WI38 (cell line): ENCODE results near the gene AIMP1.

Experiments used
- H3K4me3 ChIP-seq: 2 replicates; pipeline ENCODE4 v1.5.1; 2011; ENCODE audit warnings: low read depth, mild to moderate bottlenecking, control low read depth, low read length
- CTCF ChIP-seq: IDR thresholded peaks from 2 replicates; pipeline ENCODE4 v1.5.1; 2012; ENCODE audit warnings: low read depth, mild to moderate bottlenecking, control low read depth, low read length

Gene AIMP1

GRCh38 chr4:106323119-106323518 lies 6.8 kb downstream of the AIMP1 start:
- no peak overlapping the region for H3K4me3 ChIP-seq
- no peak for TF ChIP-seq CTCF

GRCh38 chr4:106325800-106326199 lies 9.4 kb downstream of the AIMP1 start:
- no peak overlapping the region for H3K4me3 ChIP-seq
- TF ChIP-seq CTCF = no peak

- peak; percentile 37; the same call in 1 of the 2 replicates for TF ChIP-seq CTCF
- no peak overlapping the region for H3K4me3 ChIP-seq
Observed at GRCh38 chr4:106329041-106329618, 12.8 kb downstream of the AIMP1 start.

- no peak for TF ChIP-seq CTCF
- no peak overlapping the region for H3K4me3 ChIP-seq
Observed at GRCh38 chr4:106333186-106333585, 16.8 kb downstream of the AIMP1 start.

- no peak overlapping the region for H3K4me3 ChIP-seq
- TF ChIP-seq CTCF = no peak
Observed at GRCh38 chr4:106334741-106335470, 18.6 kb downstream of the AIMP1 start.

- no peak for TF ChIP-seq CTCF
- H3K4me3 ChIP-seq = no peak overlapping the region
Observed at GRCh38 chr4:106336618-106337017, 20.3 kb downstream of the AIMP1 start.

- no peak overlapping the region for H3K4me3 ChIP-seq
- TF ChIP-seq CTCF = no peak
Observed at GRCh38 chr4:106337916-106338315, 21.6 kb downstream of the AIMP1 start.
